Vagina (tissue), 2 donors: ENCODE data around the gene BMERB1. TPM values are rescaled to one million over a fixed set of nuclear protein-coding genes. Genes with fewer than 3 reads are reported as not detected.

Source experiments
- DNase-seq, 2 donors: peaks; one replicate each; pipeline ENCODE4 v3.0.0-alpha.2; 2017; ENCODE audit errors: extremely low spot score in 2 of 2
- H3K27ac ChIP-seq: fragments of 200-600 bp; sonication (generic); one replicate; pipeline ENCODE4 v1.5.1; 2019
- H3K27me3 ChIP-seq: fragments of 200-600 bp; sonication (generic); one replicate; pipeline ENCODE4 v1.5.1; 2019
- H3K36me3 ChIP-seq, 2 donors: fragments of 200-600 bp; sonication (generic); one replicate each; pipeline ENCODE4 v1.5.1; 2017 to 2019
- H3K4me1 ChIP-seq: fragments of 200-600 bp; sonication (generic); one replicate; pipeline ENCODE4 v1.5.1; 2019
- H3K4me3 ChIP-seq, 2 donors: fragments of 200-600 bp; sonication (generic); 1 replicate in 1 of 2; 2 replicates in 1 of 2; pipeline ENCODE4 v1.5.1; 2016 to 2019
- H3K9me3 ChIP-seq: fragments of 200-600 bp; sonication (generic); one replicate; pipeline ENCODE4 v1.5.1; 2019
- CTCF ChIP-seq, 3 experiments: fragments of 450-650 bp in 2 of 3; fragments of 200-600 bp in 1 of 3; sonication (generic) in 1 of 3; IDR thresholded peaks; one replicate each; pipeline ENCODE4 v1.5.1; 2017 to 2019; ENCODE audit warnings: antibody characterized with exemption in 3 of 3, mild to moderate bottlenecking in 2 of 3, moderate library complexity in 2 of 3
- POLR2A ChIP-seq, 2 donors: fragments of 450-650 bp; IDR thresholded peaks; one replicate each; pipeline ENCODE4 v1.6.1; 2017; ENCODE audit warnings: antibody characterized with exemption in 2 of 2, mild to moderate bottlenecking in 2 of 2, moderate library complexity in 2 of 2
- POLR2AphosphoS5 ChIP-seq, 2 donors: sonication (generic); formaldehyde crosslinking; IDR thresholded peaks; one replicate each; pipeline ENCODE4 v1.9.0; 2017; ENCODE audit warnings: antibody characterized with exemption in 2 of 2, mild to moderate bottlenecking in 2 of 2, low read depth in 1 of 2; ENCODE audit not compliant: insufficient read depth in 1 of 2
- intact Hi-C: fragments of 100-400 bp; cut with DNase I; formaldehyde crosslinking; loops from one replicate; pipeline ENCODE4 v1.15.1; 2023
- total RNA-seq: library from RNA; depleted of rRNA; stranded (reverse); fragments of >200 nt; gene quantifications from one replicate; pipeline ENCODE4 v1.2.3, GENCODE V29; 2016

The BMERB1 gene
- total RNA-seq, 1 donor from 2014 or later: 46.9 TPM

GRCh38 chr16:15459791-15460190 is 25.4 kb downstream of the BMERB1 start:
- intact Hi-C loops: no loop called here
- Histone ChIP-seq H3K27me3 (no peaks in the 10 kb centered on the region), H3K27ac (no peak overlapping the region), H3K36me3 (no peaks in the 10 kb centered on the region), H3K9me3 (no peaks in the 10 kb centered on the region), H3K4me1 (no peaks in the 10 kb centered on the region), H3K4me3 (no peak overlapping the region)
- no peak for DNase-seq
- TF ChIP-seq CTCF (IDR thresholded peaks at IDR 0.05) (no peak), POLR2AphosphoS5 (IDR thresholded peaks at IDR 0.05; ENCODE audit: insufficient read depth in 1 of 2, low read depth in 1 of 2) (no peak), POLR2A (IDR thresholded peaks at IDR 0.05) (no peak)

- TF ChIP-seq POLR2AphosphoS5 (IDR thresholded peaks at IDR 0.05; ENCODE audit: insufficient read depth in 1 of 2, low read depth in 1 of 2) (no peak), POLR2A (IDR thresholded peaks at IDR 0.05) (no peak), CTCF (IDR thresholded peaks at IDR 0.05) (no peak)
- no peak overlapping the region for H3K27ac ChIP-seq
- no peak for DNase-seq
- no peaks in the 10 kb centered on the region for H3K9me3 ChIP-seq
- no peak overlapping the region for H3K4me3 ChIP-seq
- H3K4me1 ChIP-seq: no peaks in the 10 kb centered on the region
- intact Hi-C loops: no loop called here
- H3K36me3 ChIP-seq: no peaks in the 10 kb centered on the region
- H3K27me3 ChIP-seq: no peaks in the 10 kb centered on the region
Observed at GRCh38 chr16:15460601-15461000, 26.2 kb downstream of the BMERB1 start.

GRCh38 chr16:15461376-15461775 is 27.0 kb downstream of the BMERB1 start:
- no peaks in the 10 kb centered on the region for H3K27me3 ChIP-seq
- H3K27ac ChIP-seq: no peak overlapping the region
- intact Hi-C loops: no loop called here
- H3K9me3 ChIP-seq: no peaks in the 10 kb centered on the region
- no peak for DNase-seq
- H3K4me1 ChIP-seq: no peaks in the 10 kb centered on the region
- no peak for TF ChIP-seq POLR2AphosphoS5 (IDR thresholded peaks at IDR 0.05; ENCODE audit: insufficient read depth in 1 of 2, low read depth in 1 of 2)
- TF ChIP-seq POLR2A (IDR thresholded peaks at IDR 0.05): no peak
- no peak for TF ChIP-seq CTCF (IDR thresholded peaks at IDR 0.05)
- H3K36me3 ChIP-seq: no peaks in the 10 kb centered on the region
- H3K4me3 ChIP-seq: no peak overlapping the region

GRCh38 chr16:15464401-15465186 is 30.2 kb downstream of the BMERB1 start:
- peaks cover 5% of the 10 kb centered on the region for H3K9me3 ChIP-seq
- no peak for TF ChIP-seq CTCF (IDR thresholded peaks at IDR 0.05)
- TF ChIP-seq POLR2AphosphoS5 (IDR thresholded peaks at IDR 0.05; ENCODE audit: insufficient read depth in 1 of 2, low read depth in 1 of 2): no peak
- no peak for TF ChIP-seq POLR2A (IDR thresholded peaks at IDR 0.05)
- intact Hi-C loops: no loop called here

GRCh38 chr16:15466131-15466530 is 31.7 kb downstream of the BMERB1 start:
- H3K4me1 ChIP-seq: no peaks in the 10 kb centered on the region
- TF ChIP-seq CTCF (IDR thresholded peaks at IDR 0.05): no peak
- TF ChIP-seq POLR2AphosphoS5 (IDR thresholded peaks at IDR 0.05; ENCODE audit: insufficient read depth in 1 of 2, low read depth in 1 of 2): no peak
- no peak for TF ChIP-seq POLR2A (IDR thresholded peaks at IDR 0.05)

More at GRCh38 chr16:15464401-15465186, 30.2 kb downstream of the BMERB1 start:
- H3K4me1 ChIP-seq: no peaks in the 10 kb centered on the region
- DNase-seq: no peak
- H3K36me3 ChIP-seq: no peaks in the 10 kb centered on the region
- H3K4me3 ChIP-seq: no peak overlapping the region
- no peak overlapping the region for H3K27ac ChIP-seq
- no peaks in the 10 kb centered on the region for H3K27me3 ChIP-seq

More at GRCh38 chr16:15466131-15466530, 31.7 kb downstream of the BMERB1 start:
- Histone ChIP-seq H3K27me3 (no peaks in the 10 kb centered on the region), H3K4me3 (no peak overlapping the region), H3K9me3 (peaks cover 5% of the 10 kb centered on the region), H3K36me3 (no peaks in the 10 kb centered on the region), H3K27ac (no peak overlapping the region)
- DNase-seq: no peak
- intact Hi-C loops: no loop called here
